WTC11 (cell line): ENCODE data around the gene MDGA2. TPM values are rescaled to one million over a fixed set of nuclear protein-coding genes. Genes with fewer than 3 reads are reported as not detected.

Experiments used
- ATAC-seq: fragments of 200-7000 bp; cut with Tn5 transposase; 2 replicates; pipeline ENCODE4 v1.10.0; 2021; ENCODE audit warnings: mild to moderate bottlenecking, moderate library complexity
- CTCF ChIA-PET: fragments of 300-600 bp; sonication (Branson Sonifier 250); formaldehyde crosslinking; loops from one replicate; lab custom pipeline; 2021; ENCODE audit warnings: antibody characterized with exemption; lab: Charles Lee
- POLR2A ChIA-PET: fragments of 350-600 bp; sonication (Branson Sonifier 250); formaldehyde crosslinking; loops from one replicate; lab custom pipeline; 2021; ENCODE audit warnings: antibody characterized with exemption; lab: Charles Lee
- DNase-seq: peaks from one replicate; pipeline ENCODE4 v3.0.0; 2021; ENCODE audit warnings: low spot score
- H3K27ac Mint-ChIP-seq: 2 replicates; pipeline ENCODE4 v1.8.0; 2021; ENCODE audit warnings: mixed read lengths
- H3K27me3 Mint-ChIP-seq: 2 replicates; pipeline ENCODE4 v1.8.0; 2021; ENCODE audit warnings: low read depth, mild to moderate bottlenecking, moderate library complexity, mixed read lengths
- H3K36me3 Mint-ChIP-seq: 2 replicates; pipeline ENCODE4 v1.8.0; 2021; ENCODE audit warnings: mixed read lengths
- H3K4me1 Mint-ChIP-seq: 2 replicates; pipeline ENCODE4 v1.8.0; 2022; ENCODE audit warnings: mixed read lengths
- H3K4me3 Mint-ChIP-seq: 2 replicates; pipeline ENCODE4 v1.8.0; 2021; ENCODE audit warnings: mild to moderate bottlenecking, moderate library complexity, mixed read lengths
- H3K9me3 Mint-ChIP-seq: 2 replicates; pipeline ENCODE4 v1.8.0; 2021; ENCODE audit warnings: mixed read lengths
- ATF1 ChIP-seq: sonication (generic); formaldehyde crosslinking; IDR thresholded peaks from 2 replicates; pipeline ENCODE4 v1.8.1; 2023; ENCODE audit warnings: mild to moderate bottlenecking, moderate library complexity, missing genetic modification reagents
- CREM ChIP-seq: sonication (generic); formaldehyde crosslinking; IDR thresholded peaks from 2 replicates; pipeline ENCODE4 v1.8.1; 2022; ENCODE audit warnings: mild to moderate bottlenecking, missing genetic modification reagents, moderate library complexity
- ESRRA ChIP-seq: sonication (generic); formaldehyde crosslinking; IDR thresholded peaks from 2 replicates; pipeline ENCODE4 v1.8.1; 2022; ENCODE audit warnings: mild to moderate bottlenecking, missing genetic modification reagents, borderline replicate concordance
- ETV6 ChIP-seq: sonication (generic); formaldehyde crosslinking; IDR thresholded peaks from 2 replicates; pipeline ENCODE4 v1.8.1; 2022; ENCODE audit warnings: mild to moderate bottlenecking, missing genetic modification reagents
- FOXK1 ChIP-seq: sonication (generic); formaldehyde crosslinking; IDR thresholded peaks from 2 replicates; pipeline ENCODE4 v1.8.0; 2022; ENCODE audit warnings: mild to moderate bottlenecking, moderate library complexity, missing genetic modification reagents
- GRHL2 ChIP-seq: fragments of 250-450 bp; sonication (Bioruptor Pico); IDR thresholded peaks from 2 replicates; pipeline ENCODE4 v1.8.0; 2022; ENCODE audit warnings: mild to moderate bottlenecking, moderate library complexity; ENCODE audit not compliant: insufficient replicate concordance, severe bottlenecking
- JAZF1 ChIP-seq: fragments of 250-450 bp; sonication (Bioruptor Pico); IDR thresholded peaks from 2 replicates; pipeline ENCODE4 v1.9.0; 2021; ENCODE audit warnings: moderate library complexity, mild to moderate bottlenecking, inconsistent platforms
- KAT7 ChIP-seq: sonication (generic); formaldehyde crosslinking; IDR thresholded peaks from 2 replicates; pipeline ENCODE4 v1.8.1; 2023; ENCODE audit warnings: missing genetic modification reagents, mild to moderate bottlenecking, borderline replicate concordance
- NFE2L1 ChIP-seq: sonication (generic); formaldehyde crosslinking; IDR thresholded peaks from 2 replicates; pipeline ENCODE4 v1.8.1; 2023; ENCODE audit warnings: missing genetic modification reagents
- NR2C2 ChIP-seq: sonication (generic); formaldehyde crosslinking; IDR thresholded peaks from 2 replicates; pipeline ENCODE4 v1.8.0; 2022; ENCODE audit warnings: mild to moderate bottlenecking, missing genetic modification reagents
- NR3C1 ChIP-seq: sonication (generic); formaldehyde crosslinking; conservative IDR thresholded peaks from 2 replicates; pipeline ENCODE4 v1.8.1; 2023; ENCODE audit warnings: low read depth, mild to moderate bottlenecking, missing genetic modification reagents
- SMAD3 ChIP-seq: sonication (generic); formaldehyde crosslinking; IDR thresholded peaks from 2 replicates; pipeline ENCODE4 v1.8.0; 2022; ENCODE audit warnings: missing genetic modification reagents, mild to moderate bottlenecking, borderline replicate concordance
- TCF7 ChIP-seq: sonication (generic); formaldehyde crosslinking; IDR thresholded peaks from 2 replicates; pipeline ENCODE4 v1.8.0; 2022; ENCODE audit warnings: mild to moderate bottlenecking, low read depth, missing genetic modification reagents, moderate library complexity
- TEAD4 ChIP-seq: sonication (generic); formaldehyde crosslinking; IDR thresholded peaks from 2 replicates; pipeline ENCODE4 v1.8.0; 2022; ENCODE audit warnings: mild to moderate bottlenecking, missing genetic modification reagents
- TP53 ChIP-seq: sonication (generic); formaldehyde crosslinking; IDR thresholded peaks from 2 replicates; pipeline ENCODE4 v1.8.1; 2023; ENCODE audit warnings: mild to moderate bottlenecking, missing genetic modification reagents
- ZNF138 ChIP-seq: sonication (generic); formaldehyde crosslinking; conservative IDR thresholded peaks from 2 replicates; pipeline ENCODE4 v1.8.1; 2022; ENCODE audit warnings: mild to moderate bottlenecking, moderate library complexity, missing genetic modification reagents
- total RNA-seq: library from RNA; stranded (reverse); gene quantifications from 3 replicates; pipeline ENCODE4 v1.2.3, GENCODE V29; 2021
- TF ChIP-seq, protein P1 (sequence below): fragments of 200-600 bp; IDR thresholded peaks from 2 replicates; pipeline ENCODE4 v1.8.0; 2022; ENCODE audit warnings: antibody characterized with exemption
- TF ChIP-seq, protein P2 (sequence below): fragments of 250-450 bp; sonication (Bioruptor Pico); IDR thresholded peaks from 2 replicates; pipeline ENCODE4 v2.1.2; 2022; ENCODE audit warnings: mild to moderate bottlenecking, moderate library complexity
- TF ChIP-seq, protein P3 (sequence below): sonication (generic); formaldehyde crosslinking; IDR thresholded peaks from 2 replicates; pipeline ENCODE4 v1.8.1; 2023; ENCODE audit warnings: mild to moderate bottlenecking, moderate library complexity, missing genetic modification reagents
- TF ChIP-seq, protein P4 (sequence below): sonication (generic); formaldehyde crosslinking; IDR thresholded peaks from 2 replicates; pipeline ENCODE4 v1.8.0; 2022; ENCODE audit warnings: mild to moderate bottlenecking, missing genetic modification reagents
- TF ChIP-seq, protein P5 (sequence below): sonication (generic); formaldehyde crosslinking; IDR thresholded peaks from 2 replicates; pipeline ENCODE4 v1.8.0; 2022; ENCODE audit warnings: mild to moderate bottlenecking, missing genetic modification reagents
- TF ChIP-seq, protein P6 (sequence below): sonication (generic); formaldehyde crosslinking; IDR thresholded peaks from 2 replicates; pipeline ENCODE4 v1.8.0; 2023; ENCODE audit warnings: missing genetic modification reagents, mild to moderate bottlenecking, borderline replicate concordance

MDGA2 gene
- total RNA-seq, 1 experiment from 2014 or later, result 4.9 TPM

DNA sequence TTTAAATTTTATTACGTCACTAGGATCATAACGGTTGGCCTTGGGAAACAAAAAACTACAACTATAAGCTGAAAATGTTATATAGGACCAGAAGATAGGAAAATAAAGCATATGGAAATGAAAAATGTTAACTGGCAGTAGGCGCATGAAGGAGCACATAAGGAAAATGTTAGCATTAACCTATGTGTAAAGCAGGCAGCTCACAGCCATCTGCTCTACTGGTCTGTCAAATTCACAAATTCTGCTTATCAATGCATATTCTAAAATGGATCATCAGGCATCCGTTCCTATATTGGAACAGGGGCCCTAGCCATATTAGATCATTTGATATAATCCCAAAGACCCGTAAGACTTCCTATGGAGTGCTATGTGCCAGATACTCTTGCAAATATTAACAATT, 263.9 kb downstream of the MDGA2 start:
- Mint-ChIP-seq H3K9me3 (peaks cover 23% of the 10 kb centered on the region), H3K4me3 (no peak overlapping the region), H3K27ac (no peak overlapping the region), H3K36me3 (peaks cover 6% of the 10 kb centered on the region), H3K27me3 (no peaks in the 10 kb centered on the region), H3K4me1 (no peaks in the 10 kb centered on the region)
- TF ChIP-seq ETV6 (CRISPR knock-in tag) (no peak), NR3C1 (CRISPR knock-in tag) (no peak), KAT7 (no peak), ZNF138 (CRISPR knock-in tag) (no peak), CREM (CRISPR knock-in tag) (no peak), JAZF1 (CRISPR knock-in tag) (no peak), SMAD3 (CRISPR knock-in tag) (no peak), TEAD4 (CRISPR knock-in tag) (no peak), ESRRA (CRISPR knock-in tag) (no peak)
- TF ChIP-seq, protein P1, sequence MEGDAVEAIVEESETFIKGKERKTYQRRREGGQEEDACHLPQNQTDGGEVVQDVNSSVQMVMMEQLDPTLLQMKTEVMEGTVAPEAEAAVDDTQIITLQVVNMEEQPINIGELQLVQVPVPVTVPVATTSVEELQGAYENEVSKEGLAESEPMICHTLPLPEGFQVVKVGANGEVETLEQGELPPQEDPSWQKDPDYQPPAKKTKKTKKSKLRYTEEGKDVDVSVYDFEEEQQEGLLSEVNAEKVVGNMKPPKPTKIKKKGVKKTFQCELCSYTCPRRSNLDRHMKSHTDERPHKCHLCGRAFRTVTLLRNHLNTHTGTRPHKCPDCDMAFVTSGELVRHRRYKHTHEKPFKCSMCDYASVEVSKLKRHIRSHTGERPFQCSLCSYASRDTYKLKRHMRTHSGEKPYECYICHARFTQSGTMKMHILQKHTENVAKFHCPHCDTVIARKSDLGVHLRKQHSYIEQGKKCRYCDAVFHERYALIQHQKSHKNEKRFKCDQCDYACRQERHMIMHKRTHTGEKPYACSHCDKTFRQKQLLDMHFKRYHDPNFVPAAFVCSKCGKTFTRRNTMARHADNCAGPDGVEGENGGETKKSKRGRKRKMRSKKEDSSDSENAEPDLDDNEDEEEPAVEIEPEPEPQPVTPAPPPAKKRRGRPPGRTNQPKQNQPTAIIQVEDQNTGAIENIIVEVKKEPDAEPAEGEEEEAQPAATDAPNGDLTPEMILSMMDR, result no peak
- TF ChIP-seq, protein P2, sequence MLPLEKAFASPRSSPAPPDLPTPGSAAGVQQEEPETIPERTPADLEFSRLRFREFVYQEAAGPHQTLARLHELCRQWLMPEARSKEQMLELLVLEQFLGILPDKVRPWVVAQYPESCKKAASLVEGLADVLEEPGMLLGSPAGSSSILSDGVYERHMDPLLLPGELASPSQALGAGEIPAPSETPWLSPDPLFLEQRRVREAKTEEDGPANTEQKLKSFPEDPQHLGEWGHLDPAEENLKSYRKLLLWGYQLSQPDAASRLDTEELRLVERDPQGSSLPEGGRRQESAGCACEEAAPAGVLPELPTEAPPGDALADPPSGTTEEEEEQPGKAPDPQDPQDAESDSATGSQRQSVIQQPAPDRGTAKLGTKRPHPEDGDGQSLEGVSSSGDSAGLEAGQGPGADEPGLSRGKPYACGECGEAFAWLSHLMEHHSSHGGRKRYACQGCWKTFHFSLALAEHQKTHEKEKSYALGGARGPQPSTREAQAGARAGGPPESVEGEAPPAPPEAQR (CRISPR knock-in tag), result no peak
- TF ChIP-seq, protein P3, sequence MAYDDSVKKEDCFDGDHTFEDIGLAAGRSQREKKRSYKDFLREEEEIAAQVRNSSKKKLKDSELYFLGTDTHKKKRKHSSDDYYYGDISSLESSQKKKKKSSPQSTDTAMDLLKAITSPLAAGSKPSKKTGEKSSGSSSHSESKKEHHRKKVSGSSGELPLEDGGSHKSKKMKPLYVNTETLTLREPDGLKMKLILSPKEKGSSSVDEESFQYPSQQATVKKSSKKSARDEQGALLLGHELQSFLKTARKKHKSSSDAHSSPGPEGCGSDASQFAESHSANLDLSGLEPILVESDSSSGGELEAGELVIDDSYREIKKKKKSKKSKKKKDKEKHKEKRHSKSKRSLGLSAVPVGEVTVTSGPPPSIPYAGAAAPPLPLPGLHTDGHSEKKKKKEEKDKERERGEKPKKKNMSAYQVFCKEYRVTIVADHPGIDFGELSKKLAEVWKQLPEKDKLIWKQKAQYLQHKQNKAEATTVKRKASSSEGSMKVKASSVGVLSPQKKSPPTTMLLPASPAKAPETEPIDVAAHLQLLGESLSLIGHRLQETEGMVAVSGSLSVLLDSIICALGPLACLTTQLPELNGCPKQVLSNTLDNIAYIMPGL (CRISPR knock-in tag), result no peak
- TF ChIP-seq, protein P4, sequence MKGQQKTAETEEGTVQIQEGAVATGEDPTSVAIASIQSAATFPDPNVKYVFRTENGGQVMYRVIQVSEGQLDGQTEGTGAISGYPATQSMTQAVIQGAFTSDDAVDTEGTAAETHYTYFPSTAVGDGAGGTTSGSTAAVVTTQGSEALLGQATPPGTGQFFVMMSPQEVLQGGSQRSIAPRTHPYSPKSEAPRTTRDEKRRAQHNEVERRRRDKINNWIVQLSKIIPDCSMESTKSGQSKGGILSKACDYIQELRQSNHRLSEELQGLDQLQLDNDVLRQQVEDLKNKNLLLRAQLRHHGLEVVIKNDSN (CRISPR knock-in tag), result no peak
- ATAC-seq (no peak), DNase-seq (no peak)
- CTCF ChIA-PET, result no interaction called here
- POLR2A ChIA-PET, result no interaction called here

DNA sequence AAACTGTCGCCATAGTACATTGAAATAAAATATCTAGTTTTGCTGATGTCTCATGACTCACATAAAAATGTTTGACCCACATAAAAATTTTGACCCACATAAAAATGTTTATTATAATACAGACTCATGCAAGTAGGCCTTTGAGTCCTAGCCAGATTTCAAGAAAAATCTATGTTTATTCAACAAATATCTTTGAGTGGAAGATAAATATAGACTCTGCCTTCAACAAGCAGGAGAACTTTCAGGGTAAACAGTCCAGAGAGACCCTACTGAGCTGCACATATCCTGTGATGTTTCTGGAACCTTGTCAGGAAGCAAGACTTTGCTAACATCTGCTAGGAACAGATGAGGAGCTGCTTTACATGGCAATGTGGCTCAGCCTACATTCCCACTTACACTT, 283.1 kb downstream of the MDGA2 start:
- POLR2A ChIA-PET, result no interaction called here
- DNase-seq, result no peak
- Mint-ChIP-seq H3K27ac (no peak overlapping the region), H3K4me1 (peaks cover 21% of the 10 kb centered on the region), H3K9me3 (peaks cover 14% of the 10 kb centered on the region; the same call in 1 of the 2 replicates), H3K4me3 (no peak overlapping the region), H3K36me3 (peaks cover 2% of the 10 kb centered on the region; the same call in 1 of the 2 replicates), H3K27me3 (peaks cover 22% of the 10 kb centered on the region)
- CTCF ChIA-PET, result no interaction called here
- no peak for ATAC-seq
- TF ChIP-seq NR2C2 (no peak), TP53 (CRISPR knock-in tag) (no peak), GRHL2 (no peak), ATF1 (CRISPR knock-in tag) (no peak), TCF7 (CRISPR knock-in tag) (no peak), FOXK1 (no peak), NFE2L1 (no peak)
- TF ChIP-seq, protein P3 (CRISPR knock-in tag), result no peak
- TF ChIP-seq, protein P5, sequence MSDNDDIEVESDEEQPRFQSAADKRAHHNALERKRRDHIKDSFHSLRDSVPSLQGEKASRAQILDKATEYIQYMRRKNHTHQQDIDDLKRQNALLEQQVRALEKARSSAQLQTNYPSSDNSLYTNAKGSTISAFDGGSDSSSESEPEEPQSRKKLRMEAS (CRISPR knock-in tag), result no peak
- TF ChIP-seq, protein P6, sequence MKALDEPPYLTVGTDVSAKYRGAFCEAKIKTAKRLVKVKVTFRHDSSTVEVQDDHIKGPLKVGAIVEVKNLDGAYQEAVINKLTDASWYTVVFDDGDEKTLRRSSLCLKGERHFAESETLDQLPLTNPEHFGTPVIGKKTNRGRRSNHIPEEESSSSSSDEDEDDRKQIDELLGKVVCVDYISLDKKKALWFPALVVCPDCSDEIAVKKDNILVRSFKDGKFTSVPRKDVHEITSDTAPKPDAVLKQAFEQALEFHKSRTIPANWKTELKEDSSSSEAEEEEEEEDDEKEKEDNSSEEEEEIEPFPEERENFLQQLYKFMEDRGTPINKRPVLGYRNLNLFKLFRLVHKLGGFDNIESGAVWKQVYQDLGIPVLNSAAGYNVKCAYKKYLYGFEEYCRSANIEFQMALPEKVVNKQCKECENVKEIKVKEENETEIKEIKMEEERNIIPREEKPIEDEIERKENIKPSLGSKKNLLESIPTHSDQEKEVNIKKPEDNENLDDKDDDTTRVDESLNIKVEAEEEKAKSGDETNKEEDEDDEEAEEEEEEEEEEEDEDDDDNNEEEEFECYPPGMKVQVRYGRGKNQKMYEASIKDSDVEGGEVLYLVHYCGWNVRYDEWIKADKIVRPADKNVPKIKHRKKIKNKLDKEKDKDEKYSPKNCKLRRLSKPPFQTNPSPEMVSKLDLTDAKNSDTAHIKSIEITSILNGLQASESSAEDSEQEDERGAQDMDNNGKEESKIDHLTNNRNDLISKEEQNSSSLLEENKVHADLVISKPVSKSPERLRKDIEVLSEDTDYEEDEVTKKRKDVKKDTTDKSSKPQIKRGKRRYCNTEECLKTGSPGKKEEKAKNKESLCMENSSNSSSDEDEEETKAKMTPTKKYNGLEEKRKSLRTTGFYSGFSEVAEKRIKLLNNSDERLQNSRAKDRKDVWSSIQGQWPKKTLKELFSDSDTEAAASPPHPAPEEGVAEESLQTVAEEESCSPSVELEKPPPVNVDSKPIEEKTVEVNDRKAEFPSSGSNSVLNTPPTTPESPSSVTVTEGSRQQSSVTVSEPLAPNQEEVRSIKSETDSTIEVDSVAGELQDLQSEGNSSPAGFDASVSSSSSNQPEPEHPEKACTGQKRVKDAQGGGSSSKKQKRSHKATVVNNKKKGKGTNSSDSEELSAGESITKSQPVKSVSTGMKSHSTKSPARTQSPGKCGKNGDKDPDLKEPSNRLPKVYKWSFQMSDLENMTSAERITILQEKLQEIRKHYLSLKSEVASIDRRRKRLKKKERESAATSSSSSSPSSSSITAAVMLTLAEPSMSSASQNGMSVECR (CRISPR knock-in tag), result no peak
